CMK (cell line): Measurements from ENCODE around the gene ZKSCAN1.
"Not testable (repeated sequence)": the region's sequence is repeated elsewhere in the genome, so short reads cannot be mapped to it uniquely, and the experiment has no call there.

Experiments
- DNase-seq: peaks from one replicate; pipeline ENCODE4 v3.0.0-alpha.2; 2010; ENCODE audit warnings: low read depth

Gene ZKSCAN1

DNA sequence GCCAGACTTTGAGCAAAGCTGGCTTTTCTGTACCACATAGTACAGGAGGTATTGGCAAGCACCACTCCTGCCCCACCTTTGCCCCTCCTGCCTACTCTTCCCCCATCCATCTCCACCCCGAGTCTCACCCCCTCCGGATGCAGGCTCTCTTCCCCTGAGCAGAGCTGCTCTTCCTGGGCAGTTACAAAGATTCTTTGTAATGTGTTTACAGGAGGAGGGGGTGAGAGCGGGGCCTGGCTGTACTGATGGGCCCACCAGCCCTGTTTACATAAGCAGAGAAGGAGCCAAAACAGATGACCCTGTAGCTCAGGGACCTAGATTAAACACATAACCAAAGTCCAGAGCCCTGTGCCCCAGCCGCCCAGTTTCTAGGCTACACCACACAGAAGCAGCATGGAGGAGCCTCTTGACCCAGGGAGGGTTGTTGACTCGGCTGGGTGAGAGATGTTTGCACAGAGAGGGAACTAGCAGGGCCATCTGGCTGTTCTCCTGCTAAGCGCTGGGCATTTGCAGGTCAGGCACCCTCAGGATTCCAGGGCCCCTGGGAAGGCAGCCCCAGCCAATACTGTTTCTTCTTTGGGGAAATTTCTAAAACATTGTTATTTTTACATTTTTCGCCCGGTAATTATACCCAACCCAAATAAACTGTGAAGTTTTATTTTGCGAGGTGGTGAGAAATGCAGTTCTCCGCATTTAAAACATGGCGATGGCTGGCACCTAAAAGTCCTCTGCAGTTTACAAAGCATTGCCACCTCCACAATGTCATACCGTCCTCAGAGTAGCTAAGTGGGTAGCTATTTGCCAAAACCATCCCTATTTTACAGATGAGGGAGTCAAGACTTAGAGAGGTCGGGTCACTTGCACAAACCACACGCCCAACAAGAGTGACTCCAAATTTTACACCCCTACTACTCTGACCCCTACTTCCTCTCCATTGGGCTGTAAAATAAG is 11.4 kb upstream of the ZKSCAN1 start:
- no peak for DNase-seq

DNA sequence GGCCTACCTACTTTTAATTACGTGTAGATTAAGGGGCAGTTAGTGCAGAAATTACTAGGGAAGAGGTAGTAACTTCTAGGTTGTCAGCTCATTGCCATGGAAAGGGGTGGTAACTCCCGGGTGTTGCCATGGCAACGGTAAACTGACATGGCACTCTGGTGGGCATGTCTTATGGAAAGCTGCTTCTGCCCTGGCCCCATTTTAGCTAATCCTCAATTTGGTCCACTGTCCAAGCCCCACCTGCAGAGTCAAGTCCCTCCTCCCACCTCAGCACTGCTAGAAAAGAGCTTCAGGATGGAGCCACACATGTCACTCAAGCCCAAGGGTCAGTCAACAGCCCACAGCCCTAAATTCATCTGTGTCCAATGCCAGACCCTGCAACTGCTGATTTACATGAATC is 7.5 kb upstream of the ZKSCAN1 start:
- DNase-seq: no peak

DNA sequence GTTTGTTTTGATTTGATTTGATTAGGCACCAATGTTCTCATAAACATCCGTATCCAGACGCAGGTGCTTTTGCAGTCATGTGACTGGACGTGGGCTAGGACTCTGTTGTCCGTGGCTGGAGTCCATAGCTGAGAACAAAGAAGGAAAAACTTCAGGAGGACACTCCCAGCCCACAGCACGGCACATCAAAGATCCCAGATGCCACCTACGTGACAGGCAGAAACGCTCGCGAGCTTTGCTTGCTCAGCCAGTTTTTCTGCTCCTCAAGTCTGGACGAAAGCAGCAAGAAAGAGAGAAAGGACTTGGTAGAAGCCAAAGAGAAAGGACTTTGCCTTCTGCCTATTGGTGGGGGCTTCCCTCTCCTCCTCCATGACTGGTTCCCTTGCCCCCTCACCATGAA is 6.9 kb upstream of the ZKSCAN1 start:
- no peak for DNase-seq

DNA sequence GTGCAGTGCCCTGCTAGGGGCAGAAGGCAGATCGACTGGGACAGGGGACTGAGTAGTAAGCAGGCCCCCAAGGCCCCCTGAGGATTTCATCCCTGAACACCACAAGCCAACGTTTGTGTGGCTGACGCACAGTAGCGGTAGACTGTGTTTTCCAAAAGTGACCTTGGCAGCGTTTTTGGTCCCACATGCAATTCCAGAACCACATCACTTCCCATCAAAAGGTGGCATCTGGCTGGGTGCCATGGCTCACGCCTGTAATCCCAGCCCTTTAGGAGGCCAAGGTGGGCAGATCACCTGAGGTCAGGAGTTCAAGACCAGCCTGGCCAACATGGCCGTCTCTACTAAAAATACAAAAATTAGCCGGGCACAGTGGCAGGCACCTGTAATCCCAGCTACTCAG is 5.4 kb upstream of the ZKSCAN1 start:
- DNase-seq: not testable (repeated sequence)

DNA sequence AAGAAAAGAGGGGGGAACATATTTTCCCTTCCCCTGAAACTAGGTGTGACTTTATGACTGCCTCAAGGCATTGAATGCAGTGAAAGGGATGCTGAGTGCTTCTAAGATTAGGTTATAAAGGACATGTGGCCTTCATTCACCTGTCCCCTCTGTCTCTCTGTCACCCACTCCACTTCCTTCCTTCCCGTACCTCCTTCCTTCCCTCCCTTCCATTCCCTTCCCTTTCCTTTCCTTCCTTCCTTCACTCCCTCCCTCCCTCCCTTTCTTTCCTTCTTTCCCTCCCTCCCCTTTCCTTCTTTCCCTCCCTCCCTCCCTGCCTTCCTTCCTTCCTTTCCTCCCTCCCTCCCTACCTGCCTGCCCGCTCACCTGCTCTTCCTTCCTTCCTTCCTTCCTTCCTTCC is 4.5 kb upstream of the ZKSCAN1 start:
- no peak for DNase-seq

DNA sequence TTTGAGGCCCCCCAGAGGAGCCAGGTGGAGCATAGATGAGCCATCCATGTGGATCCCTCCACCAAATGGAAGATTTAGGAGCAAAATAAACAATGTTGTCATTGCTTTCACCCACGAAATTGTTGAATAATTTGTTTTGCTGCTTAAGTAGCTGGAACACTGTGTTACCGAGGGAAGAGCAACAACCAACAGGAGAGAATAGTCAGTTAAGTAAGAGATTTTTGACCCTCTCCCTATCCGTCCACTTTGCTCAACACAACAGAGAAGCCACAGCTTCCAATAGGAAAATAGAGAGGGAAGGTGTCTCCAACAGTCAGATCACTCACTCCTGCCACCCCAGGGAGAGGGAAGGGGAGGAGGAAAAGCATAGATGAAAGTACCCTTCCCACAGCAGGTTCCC is 3.9 kb upstream of the ZKSCAN1 start:
- no peak for DNase-seq

DNA sequence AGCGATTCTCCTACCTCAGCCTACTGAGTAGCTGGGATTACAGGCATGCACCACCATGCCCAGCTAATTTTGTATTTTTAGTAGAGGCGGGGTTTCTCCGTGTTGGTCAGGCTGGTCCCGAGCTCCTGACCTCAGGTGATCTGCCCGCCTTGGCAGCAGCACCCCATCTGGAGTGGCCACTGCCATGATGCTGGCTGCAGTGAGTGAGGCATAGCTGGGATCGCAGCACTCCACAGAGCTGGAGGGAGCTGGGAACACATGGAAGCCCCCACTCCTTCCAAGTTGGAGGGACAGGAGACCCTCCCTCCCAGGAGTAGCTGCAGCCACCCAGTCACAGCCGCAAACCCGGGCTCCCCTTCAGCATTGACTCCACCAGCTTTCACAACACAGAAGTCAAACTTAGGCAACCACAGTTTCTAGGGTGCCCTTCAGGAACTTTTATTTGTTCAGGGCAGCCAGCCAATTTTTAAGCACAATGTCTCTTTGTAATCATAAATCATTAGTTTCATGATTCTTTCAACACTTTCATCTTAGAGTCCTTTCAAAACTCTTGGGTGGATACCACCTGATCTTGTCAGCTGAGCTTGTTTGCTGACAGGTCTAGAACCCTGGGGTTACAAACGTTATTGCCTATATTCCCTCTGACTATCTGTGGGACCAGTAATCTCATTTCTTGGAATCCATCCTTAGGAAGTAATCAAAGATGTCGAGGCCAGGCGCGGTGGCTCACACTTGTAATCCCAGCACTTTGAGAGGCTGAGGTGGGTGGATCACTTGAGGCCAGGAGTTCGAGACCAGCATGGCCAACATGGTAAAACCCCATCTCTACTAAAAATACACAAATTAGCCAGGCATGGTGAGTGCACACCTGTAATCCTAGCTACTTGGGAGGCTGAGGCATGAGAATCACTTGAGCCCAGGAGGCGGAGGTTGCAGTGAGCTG is 2.7 kb upstream of the ZKSCAN1 start:
- not testable (repeated sequence) for DNase-seq

DNA sequence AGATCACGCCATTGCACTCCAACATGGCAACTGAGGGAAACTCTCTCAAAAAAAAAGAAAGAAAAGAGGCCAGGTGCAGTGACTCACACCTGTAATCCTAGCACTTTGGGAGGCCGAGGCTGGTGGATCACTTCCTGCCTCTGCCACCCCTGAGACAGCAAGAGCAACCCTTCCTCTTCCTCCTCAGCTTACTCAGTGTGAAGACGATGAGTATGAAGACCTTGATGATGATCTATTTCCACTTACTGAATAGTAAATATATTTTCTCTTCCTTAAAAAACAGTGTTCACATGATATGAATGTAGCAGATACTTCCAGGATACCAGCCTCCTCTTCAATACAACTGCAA is 2.1 kb upstream of the ZKSCAN1 start:
- DNase-seq: no peak

DNA sequence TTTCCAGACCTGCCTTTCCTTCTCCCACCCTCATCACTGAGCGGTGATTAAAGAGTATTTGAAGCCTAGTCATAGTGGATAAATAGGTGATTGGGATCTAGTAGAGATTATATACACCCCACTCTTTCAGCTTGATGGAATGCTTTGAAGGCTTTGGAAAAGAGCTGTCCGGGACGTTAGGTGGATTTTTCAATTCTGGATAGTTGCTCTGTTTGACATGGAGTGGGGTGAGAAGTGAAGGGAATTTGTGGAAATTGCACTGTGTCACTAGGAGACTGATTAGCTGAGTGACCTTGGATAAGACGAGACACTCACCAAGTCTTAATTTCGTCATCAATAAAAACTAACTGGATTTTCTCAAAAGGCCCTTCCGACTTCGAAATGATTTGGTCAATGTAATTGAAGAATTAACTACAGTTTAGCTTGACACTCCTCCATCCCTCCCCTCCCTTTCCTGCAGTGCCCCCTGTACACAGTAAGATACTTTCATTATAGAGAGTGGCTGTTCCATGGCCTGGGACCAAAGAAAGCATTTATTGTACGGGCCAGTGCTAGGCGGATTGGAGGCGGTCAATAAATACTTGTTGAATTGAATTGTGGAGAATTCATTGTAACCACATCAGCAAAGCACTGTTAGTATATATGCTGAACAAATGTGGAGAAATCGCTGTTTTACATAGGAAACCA is 962 bp downstream of the ZKSCAN1 start:
- DNase-seq: no peak

DNA sequence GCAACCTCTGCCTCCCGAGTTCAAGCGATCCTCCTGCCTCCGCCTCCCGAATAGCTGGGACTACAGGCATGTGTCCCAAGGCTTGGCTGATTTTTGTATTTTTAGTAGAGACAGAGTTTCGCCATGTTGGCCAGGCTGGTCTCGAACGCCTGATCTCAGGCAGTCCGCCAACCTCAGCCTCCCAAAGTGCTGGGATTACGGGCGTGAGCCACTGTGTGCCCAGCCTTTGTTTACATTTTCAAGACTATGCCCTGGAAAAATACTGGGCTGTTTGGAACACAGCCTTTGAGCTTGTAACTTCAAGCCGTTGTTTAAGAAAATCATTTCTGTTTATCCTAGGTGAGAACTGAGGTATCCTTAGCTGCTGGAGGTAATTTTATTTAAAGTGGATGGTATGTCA is 1.9 kb downstream of the ZKSCAN1 start:
- no peak for DNase-seq

DNA sequence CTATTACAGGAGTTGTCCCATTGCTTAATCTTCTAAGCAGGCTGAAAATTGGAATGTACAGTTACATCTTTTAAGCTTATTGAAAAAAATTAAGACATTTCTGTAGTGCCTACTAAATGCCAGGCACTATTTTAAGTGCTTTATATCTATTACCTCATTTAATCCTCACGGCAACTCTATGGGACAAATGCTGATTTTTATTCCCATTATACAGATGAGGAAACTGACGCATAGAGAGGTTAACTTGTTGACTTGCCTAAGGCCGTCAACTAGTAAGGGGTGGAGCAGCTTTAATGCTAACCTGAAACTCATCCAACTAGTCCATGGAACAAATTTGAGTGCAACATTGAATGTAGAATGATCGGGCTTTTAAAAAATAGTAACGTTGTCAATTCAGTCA is 2.5 kb downstream of the ZKSCAN1 start:
- no peak for DNase-seq

DNA sequence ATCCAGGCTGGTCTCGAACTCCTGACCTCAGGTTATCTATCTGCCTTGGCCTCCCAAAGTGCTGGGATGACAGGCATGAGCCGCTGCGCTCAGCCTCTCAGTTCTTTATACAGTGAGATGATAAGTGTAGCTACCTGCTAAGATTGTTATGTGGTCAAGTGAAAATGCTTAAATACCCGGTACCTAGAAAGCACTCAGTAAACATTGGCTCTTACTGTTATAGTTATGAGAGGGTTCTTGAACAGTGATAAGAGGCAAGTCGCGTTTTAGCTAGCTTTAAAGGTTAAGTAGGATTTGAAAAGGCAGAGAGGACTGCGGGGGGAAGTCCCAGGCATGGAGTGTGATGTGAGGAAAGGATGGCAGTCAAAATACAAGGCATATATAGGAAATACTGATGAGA is 4.5 kb downstream of the ZKSCAN1 start:
- no peak for DNase-seq

DNA sequence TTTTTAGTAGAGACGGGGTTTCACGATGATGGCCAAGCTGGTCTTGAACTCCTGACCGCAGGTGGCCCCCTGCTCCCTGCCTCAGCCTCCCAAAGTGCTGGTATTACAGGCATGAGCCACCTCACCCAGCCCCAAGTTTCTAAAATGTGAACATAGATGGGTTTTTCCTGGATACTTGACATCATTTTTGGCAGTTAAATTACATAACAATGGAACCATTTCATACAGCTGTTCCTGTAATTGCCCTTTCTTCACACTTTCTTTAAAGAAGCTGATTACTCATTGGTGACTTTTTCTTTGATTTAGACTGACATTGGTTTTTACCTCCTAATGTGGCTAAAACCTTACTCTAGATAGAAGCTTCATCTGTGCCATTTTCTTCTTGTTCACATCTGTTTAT is 5.9 kb downstream of the ZKSCAN1 start:
- no peak for DNase-seq

DNA sequence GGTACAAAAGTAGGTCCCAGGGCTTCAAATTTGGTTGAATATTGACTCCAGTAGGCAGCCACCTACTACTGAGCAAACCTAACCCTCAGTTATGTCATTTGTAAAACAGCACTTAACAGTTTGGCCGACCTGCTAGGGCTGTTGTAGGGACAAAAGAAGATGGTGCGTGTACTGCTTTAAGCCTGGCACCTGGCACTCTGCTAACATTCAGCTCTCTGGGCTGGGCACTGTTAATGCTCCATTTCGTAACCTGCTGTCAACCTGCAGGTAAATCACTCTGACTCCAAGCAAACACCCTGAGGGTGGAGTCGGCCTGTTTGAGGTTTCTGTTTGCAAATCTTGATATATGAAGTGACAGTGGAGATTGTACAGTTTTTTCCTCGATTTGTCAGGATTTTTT is 7.2 kb downstream of the ZKSCAN1 start:
- no peak for DNase-seq

DNA sequence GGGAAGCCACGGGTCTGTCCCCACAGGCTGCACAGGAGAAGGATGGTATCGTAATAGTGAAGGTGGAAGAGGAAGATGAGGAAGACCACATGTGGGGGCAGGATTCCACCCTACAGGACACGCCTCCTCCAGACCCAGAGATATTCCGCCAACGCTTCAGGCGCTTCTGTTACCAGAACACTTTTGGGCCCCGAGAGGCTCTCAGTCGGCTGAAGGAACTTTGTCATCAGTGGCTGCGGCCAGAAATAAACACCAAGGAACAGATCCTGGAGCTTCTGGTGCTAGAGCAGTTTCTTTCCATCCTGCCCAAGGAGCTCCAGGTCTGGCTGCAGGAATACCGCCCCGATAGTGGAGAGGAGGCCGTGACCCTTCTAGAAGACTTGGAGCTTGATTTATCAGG is 8.1 kb downstream of the ZKSCAN1 start:
- DNase-seq: no peak

DNA sequence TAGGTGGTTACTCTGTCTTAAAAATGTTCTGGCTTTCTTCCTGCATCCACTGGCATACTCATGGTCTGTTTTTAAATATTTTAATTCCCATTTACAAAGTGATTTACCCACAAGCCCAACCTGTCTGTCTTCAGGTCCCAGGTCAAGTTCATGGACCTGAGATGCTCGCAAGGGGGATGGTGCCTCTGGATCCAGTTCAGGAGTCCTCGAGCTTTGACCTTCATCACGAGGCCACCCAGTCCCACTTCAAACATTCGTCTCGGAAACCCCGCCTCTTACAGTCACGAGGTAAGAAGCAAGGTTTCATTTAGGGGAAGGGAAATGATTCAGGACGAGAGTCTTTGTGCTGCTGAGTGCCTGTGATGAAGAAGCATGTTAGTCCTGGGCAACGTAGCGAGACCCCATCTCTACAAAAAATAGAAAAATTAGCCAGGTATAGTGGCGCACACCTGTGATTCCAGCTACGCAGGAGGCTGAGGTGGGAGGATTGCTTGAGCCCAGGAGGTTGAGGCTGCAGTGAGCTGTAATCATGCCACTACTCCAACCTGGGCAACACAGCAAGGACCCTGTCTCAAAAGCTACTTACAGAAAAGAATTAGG is 8.7 kb downstream of the ZKSCAN1 start:
- no peak for DNase-seq

DNA sequence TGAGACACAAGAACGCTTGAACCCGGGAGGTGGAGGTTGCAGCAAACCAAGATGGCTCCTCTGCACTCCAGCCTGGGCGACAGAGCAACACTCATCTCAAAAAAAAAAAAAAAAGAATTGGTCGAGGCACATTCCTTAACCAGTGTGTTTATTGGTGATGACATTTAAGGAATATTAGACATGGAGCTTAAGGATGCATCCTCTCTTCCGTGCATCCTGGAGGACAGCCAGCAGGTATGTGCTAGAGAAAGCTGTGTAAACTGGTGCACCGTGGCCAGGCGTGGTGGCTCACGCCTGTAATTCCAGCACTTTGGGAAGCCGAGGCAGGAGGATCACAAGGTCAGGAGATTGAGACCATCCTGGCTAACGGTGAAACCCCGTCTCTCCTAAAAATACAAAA is 11.8 kb downstream of the ZKSCAN1 start:
- no peak for DNase-seq

DNA sequence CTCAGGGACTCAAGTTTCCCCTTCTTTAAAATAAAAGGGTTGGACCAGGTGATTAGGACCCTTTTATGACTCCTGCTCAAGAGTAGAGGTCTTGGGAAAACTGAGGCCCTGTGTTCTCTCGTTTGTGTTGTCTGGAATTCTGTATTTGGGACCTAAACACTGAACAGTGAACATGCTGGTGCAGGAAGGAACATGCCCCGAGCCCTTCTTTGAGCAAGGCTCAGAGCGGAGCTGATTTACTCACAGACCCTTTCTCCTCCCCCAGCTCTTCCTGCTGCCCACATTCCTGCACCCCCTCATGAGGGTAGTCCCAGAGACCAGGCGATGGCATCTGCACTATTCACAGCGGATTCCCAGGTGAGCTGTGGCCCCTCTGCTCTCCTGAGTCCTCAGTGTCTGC is 14.2 kb downstream of the ZKSCAN1 start:
- no peak for DNase-seq

DNA sequence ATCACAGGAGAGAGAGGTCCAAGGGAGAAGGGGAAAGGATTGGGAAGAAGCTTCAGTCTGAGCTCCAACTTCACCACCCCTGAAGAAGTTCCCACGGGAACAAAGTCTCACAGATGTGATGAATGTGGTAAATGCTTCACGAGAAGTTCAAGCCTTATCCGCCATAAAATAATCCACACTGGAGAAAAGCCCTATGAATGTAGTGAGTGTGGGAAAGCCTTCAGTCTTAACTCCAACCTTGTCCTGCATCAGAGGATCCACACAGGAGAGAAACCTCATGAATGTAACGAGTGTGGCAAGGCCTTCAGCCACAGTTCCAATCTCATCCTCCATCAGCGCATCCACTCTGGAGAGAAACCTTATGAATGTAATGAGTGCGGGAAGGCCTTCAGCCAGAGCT is 18.1 kb downstream of the ZKSCAN1 start:
- no peak for DNase-seq

DNA sequence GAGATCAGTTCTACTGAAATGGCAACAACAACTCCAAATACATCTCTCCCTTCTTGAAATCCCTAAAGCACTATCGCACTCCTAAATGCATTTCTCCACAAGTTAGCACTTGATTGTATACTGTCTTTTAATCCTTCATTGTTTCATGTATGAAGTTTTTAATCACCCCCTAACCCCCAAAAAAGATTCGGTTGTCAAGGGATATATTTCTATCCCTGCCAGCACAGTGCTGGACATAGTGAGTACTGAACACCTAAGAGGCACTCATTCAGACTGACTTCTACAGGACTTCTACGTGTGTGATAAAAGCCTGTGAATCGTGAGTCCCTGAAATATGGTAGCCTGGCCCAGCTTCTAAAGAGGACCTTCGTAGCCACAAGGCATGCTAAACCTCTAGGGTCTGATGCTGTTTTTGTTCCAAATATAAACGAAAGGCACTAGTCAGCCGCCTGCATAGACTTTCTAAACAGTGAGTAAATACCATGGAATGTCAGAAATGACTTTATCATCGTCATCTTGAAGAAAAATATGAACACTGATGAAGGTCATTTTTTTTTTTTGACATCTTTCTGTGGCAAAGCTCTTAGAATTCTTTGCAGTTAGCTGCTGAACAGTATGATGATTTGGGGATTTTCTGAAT is 19.6 kb downstream of the ZKSCAN1 start:
- DNase-seq: no peak

DNA sequence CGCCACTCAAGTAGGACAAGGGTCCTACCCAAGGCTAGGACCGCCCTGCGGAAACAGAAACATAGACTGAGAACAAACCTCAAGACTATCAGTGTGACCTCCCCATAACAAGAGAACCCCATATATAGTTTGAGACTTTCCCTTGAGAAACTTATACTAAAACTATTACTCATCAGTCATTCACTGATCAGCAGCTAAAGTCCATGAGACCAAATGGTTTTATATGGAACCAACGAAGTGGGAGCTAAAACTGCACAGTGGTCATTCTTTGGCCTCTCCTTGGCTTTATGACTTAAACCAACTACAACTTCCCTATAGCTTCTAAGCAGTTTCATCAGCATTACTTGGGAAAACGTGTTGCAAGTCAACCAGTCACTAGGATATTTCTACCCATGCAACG is 20.5 kb downstream of the ZKSCAN1 start:
- no peak for DNase-seq

DNA sequence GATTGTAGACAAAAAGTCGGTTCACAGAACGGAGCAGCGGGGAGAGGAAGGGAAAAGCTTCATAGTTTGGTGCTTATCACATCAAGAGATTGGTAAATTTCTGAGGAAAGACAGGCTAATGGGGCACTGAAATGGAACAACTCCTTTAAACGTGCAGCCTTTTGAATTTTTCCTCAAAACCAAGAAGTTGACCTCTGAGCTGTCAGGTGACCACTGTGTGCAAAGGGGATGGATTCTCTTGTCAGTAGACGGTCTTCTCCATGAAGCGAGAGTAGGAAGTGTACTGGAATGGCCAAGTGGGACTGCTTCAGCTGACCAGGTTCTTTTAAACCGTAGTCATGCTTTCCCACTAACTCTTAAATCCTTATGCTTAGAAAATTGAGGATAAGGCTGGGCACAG is 22.9 kb downstream of the ZKSCAN1 start:
- DNase-seq: no peak
